T-helper 1 cell treated with Interleukin-12 subunit alpha and Interleukin-12 subunit beta and Interleukin-4 antibody, amounts not matched to agents 30 ng/mL and 1 ng/mL, for 36 hours (primary cell): ENCODE data around the gene FAM110D. TPM values are rescaled to one million over a fixed set of nuclear protein-coding genes. Genes with fewer than 3 reads are reported as not detected.

Experiments
- intact Hi-C: fragments of 100-400 bp; cut with micrococcal nuclease; formaldehyde crosslinking; loops from one replicate; pipeline ENCODE4 v1.15.1; 2024
- total RNA-seq: library from RNA; stranded (reverse); gene quantifications from 2 replicates; pipeline ENCODE4 v1.2.3, GENCODE V29; 2022

Gene FAM110D
- total RNA-seq, 1 donor from 2014 or later = not detected

GRCh38 chr1:26127235-26128163 lies 31.4 kb upstream of the FAM110D start:
- intact Hi-C loops = loop anchor here (5.0 kb wide), 3 partner anchors 150 to 695 kb away; partner anchors contain the start of genes HMGN2 and MACO1

DNA sequence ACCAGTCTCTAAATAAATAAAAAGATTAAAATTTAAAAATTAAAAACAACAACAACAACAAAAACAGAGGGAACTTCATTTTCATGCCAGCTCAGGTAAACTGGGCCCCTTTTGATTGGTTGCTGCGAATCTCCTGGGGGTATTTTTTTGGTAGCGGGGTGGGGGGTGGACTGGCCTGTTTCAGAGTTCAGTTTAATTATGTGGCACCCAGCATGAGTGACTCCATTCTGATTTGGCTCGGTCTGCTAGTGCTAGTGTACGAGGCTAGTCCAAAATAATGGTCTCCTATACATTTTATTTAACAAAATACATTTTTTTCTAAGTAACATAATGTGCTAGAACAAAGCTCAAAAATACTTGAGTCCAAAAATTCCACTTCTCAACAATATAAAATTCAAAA lies 29.1 kb upstream of the FAM110D start:
- intact Hi-C loops = loop anchor here (5.0 kb wide), 3 partner anchors 148 to 697 kb away; partner anchors contain the start of genes HMGN2 and MACO1

DNA sequence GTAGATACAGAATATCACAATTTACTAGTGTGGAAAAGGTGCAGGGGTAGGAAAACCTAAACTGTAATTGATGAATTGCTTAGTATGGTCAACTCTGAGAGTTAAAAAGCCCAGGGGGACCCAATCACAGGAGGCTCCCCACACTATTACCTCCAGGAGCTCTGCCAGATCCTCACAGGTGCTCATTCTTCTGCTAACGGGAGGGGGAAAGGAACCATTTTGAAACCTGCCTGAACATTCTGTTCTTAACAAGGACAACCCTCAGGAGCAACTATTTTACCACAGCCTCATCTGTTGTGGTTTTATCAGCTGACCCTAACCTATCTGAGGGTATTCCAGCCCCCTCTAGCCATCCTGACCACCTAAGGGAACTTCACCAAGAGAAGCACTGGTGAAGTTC lies 28.2 kb upstream of the FAM110D start:
- intact Hi-C loops = no loop called here

GRCh38 chr1:26132128-26132833 lies 26.6 kb upstream of the FAM110D start:
- intact Hi-C loops = no loop called here

DNA sequence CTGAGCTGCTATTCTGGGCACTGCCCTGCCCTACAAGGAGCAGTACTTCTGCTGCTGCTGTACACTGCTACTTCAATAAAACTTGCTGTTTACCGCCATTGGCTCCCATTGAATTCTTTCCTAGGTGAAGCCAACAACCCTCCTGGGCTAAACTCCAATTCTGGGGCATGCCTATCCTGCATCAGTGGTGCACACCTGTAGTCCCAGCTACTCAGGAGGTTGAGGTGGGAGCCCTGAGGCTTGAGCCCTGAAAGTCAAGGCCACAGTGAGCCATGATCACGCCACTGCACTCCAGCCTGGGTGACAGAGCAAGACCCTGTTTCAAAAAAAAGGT lies 26.1 kb upstream of the FAM110D start:
- intact Hi-C loops = no loop called here

- intact Hi-C loops = no loop called here
Observed at GRCh38 chr1:26134466-26134865, 24.4 kb upstream of the FAM110D start.

DNA sequence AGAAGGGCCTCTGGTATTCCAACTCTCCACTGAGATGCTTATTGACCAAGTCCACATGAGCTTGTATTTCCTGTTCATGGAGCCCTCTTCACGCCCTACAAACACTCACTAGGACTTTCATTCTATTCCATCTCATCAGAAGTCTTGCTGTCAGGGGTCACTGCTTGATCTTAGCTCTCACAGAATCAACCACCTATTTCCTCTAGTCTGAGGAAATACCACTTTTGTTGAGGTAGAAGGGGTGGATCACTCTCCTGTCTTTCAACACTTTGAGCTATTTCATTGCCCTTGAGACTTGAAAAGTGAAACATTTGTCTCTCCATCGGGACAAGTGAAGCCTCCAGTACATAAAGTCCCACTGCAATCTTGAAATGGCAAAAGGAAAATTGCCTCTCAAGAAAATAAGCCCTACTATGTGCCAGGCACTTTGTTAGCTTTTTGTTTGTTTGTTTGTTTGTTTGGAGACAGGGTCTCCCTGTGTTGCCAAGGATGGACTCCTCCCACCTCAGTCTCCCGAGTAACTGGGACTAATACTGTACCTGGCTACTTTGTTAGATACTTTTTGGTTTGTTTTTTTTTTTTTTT lies 19.8 kb upstream of the FAM110D start:
- intact Hi-C loops = no loop called here

DNA sequence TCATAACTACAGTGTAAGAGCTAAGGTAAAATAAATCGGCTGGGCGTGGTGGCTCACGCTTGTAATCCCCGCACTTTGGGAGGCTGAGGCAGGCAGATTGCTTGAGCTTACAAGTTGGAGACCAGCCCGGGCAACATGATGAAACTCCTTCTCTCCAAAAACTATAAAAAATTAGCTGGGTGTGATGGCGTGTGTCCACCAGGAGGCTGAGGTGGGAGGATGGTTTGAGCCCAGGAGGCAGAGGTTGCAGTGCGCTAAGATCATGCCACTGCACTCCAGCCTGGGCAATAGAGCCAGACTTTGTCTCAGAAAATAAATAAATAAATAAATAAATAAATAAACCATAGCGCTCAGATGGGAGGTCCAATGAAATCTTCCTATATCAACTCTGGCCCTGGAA lies 16.7 kb upstream of the FAM110D start:
- intact Hi-C loops = no loop called here

- intact Hi-C loops = loop anchor here (1.0 kb wide), 6 partner anchors 19 to 250 kb away; partner anchors contain the start of gene PDIK1L
Observed at GRCh38 chr1:26145041-26145959, 13.6 kb upstream of the FAM110D start.

DNA sequence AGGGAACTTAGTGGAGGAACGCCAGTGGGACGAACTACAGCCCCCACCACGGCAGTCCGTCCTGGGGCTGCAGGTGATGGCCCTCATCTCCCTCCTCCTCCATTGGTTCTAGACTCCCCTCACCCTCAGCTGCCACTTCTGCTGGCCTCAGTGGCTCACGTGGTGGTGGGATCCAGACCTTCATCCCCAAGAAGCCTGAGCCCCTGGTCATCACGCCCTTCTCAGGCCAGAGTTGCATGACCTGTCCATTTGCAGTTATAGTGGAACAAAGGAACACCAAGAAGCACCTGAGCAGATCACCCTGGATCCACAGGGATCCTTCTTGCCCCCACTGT lies 13.0 kb upstream of the FAM110D start:
- intact Hi-C loops = loop anchor here (1.0 kb wide), 6 partner anchors 19 to 251 kb away; partner anchors contain the start of gene PDIK1L

GRCh38 chr1:26148887-26149286 lies 10.0 kb upstream of the FAM110D start:
- intact Hi-C loops = no loop called here

GRCh38 chr1:26153966-26154532 lies 4.8 kb upstream of the FAM110D start:
- intact Hi-C loops = no loop called here

DNA sequence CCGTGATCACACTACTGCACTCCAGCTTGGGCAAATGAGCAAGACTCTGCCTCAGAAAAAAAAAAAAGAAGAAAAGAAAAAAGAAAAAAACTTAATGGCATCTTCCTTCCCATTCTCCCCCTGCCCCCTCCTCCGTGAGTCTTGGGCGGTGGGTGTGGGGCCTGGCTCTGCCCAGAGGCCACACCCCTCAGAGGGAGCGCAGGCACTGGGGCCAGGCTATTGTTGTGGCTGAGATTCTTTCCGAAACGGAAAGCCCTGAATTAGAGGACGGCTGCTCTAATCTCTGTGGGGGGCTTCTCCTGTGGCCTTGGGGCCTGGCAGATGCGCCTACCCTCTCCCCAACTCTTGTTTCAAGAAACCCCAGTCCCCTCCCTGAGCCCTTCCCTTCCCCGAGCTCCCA lies 4.1 kb upstream of the FAM110D start:
- intact Hi-C loops = no loop called here

DNA sequence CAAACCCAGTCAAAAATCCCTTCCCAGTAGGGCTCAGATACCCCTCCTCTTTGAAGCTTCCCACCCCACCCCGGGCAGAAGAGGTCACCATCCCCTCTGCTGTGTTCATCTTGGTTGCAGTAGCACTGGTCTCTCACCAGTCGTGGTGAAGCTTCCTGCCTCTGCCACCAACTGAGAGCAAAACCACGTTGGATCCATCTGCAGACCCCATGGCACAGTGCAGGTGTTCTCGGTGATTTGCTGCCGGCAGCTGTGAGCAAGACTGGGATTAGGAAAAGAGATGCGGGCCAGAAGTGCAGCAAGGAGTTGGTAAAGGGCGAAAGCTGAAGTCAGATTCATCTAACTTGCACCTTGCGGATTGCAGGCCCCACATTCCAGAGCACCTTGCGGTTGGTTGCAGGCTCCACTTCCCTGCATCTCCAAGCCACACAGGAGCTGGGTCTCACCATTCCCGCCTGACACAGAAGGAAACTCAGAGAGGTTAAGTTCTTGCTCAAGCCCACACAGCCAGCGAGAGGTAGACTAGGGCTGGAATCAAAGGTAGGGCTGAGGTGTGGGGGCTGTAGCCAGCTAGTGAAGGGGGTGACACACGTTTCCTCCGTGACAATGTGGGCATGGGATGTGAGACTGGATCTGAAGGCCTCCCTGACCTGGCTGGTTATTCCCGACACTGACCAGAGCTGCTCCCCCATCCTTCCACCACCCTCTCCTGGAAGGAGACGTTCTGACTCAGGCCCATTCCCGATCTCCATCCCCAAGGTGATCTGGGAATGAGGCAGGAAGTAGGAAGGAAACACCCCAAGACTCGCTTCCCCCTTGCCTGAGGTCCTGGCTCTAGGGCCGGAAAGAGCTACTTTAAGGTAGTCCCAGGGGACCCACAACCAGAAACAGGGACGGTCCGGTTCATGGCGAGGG lies 3.3 kb upstream of the FAM110D start:
- intact Hi-C loops = no loop called here

DNA sequence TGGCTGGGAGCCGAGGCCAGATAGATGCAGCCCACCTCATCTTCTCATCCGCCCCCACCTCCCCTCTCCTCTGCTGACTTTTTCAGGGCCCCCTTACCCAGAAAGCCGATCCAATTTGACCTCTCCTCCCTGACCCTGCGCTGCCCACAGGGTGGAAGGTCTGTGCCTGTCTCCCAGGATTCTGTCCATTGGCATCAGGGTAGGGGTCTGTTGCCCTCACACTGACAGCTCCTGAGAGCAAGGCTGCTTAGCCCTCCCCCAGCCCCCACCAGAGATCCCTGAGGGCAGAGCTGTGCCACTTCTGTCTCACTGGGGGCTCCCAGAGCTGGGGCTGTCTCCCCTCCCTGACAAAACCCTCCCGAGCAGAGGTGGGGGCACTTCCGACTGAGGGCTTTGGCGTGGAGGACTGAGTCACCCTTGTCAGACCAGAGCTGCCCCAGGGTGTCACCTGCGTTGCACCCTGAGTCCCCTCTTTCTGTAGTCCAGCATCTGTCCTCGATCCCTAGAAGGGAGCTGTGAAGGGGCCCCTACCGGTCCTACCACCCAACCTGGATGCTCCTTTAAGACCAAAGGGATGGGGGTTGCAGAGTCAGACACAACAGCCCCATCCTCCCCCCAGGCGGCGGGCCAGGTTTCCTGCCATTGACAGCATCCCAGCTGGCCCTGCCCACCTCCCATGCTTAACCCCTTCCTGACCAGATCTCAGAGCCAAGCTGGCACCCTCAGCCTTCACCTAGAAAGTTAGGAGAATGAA lies 2.4 kb upstream of the FAM110D start:
- intact Hi-C loops = no loop called here

DNA sequence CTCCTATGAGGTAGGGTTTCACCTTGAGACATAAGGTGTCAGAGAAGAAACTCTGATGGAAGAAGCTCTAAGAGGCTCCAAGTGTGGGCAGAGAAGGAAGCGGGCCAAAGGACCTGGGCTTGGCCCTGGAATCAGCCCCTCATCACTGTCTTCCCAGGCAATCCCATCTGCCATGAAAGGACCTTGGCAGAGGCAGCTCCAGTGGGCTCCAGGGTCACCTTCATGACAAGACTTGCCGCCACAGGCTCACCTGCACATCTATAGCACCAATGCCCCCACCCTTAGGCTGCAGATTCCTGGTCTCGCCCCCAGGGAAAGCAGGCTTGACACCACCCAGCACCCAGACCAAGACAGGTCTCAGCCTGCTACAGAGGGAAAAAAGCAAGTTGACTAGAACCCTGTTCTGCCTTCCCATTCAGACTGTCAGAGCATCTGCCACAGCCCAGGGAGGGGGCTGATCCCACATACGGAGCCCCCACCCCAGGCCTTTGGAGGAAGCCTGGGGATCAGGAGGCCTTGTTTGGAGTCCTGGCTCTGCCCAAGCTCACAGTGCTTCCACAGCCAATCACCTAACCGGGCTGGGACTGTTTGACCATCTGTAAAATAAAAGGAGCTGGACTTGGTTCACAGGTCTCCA lies 490 bp upstream of the FAM110D start:
- intact Hi-C loops = no loop called here

- intact Hi-C loops = no loop called here
Observed at GRCh38 chr1:26159743-26160039, 812 bp downstream of the FAM110D start.

GRCh38 chr1:26160527-26161414 lies 1.9 kb downstream of the FAM110D start:
- intact Hi-C loops = no loop called here
